Measurements from ENCODE around the gene STX12.

- TF ChIP-seq, protein P1, sequence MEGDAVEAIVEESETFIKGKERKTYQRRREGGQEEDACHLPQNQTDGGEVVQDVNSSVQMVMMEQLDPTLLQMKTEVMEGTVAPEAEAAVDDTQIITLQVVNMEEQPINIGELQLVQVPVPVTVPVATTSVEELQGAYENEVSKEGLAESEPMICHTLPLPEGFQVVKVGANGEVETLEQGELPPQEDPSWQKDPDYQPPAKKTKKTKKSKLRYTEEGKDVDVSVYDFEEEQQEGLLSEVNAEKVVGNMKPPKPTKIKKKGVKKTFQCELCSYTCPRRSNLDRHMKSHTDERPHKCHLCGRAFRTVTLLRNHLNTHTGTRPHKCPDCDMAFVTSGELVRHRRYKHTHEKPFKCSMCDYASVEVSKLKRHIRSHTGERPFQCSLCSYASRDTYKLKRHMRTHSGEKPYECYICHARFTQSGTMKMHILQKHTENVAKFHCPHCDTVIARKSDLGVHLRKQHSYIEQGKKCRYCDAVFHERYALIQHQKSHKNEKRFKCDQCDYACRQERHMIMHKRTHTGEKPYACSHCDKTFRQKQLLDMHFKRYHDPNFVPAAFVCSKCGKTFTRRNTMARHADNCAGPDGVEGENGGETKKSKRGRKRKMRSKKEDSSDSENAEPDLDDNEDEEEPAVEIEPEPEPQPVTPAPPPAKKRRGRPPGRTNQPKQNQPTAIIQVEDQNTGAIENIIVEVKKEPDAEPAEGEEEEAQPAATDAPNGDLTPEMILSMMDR (tag by site-specific recombination; IDR thresholded peaks at IDR 0.05), result no peak
- TF ChIP-seq ZBTB11 (tag by site-specific recombination; conservative IDR thresholded peaks at IDR 0.05; ENCODE audit: low read depth) (no peak), ZNF16 (tag by site-specific recombination; IDR thresholded peaks at IDR 0.05; ENCODE audit: low read depth) (no peak), HOXD13 (CRISPR knock-in tag; IDR thresholded peaks at IDR 0.05; ENCODE audit: borderline replicate concordance) (no peak), ZNF768 (tag by site-specific recombination; IDR thresholded peaks at IDR 0.05) (no peak), ZNF274 (IDR thresholded peaks at IDR 0.05; ENCODE audit: low read length) (no peak), ZNF274 (tag by site-specific recombination; IDR thresholded peaks at IDR 0.05; ENCODE audit: borderline replicate concordance) (no peak), ZNF449 (tag by site-specific recombination; IDR thresholded peaks at IDR 0.05) (no peak), ZNF837 (tag by site-specific recombination; IDR thresholded peaks at IDR 0.05) (no peak), ZNF140 (tag by site-specific recombination; IDR thresholded peaks at IDR 0.05) (no peak), ZIC2 (tag by site-specific recombination; IDR thresholded peaks at IDR 0.05) (no peak), ZNF302 (tag by site-specific recombination; IDR thresholded peaks at IDR 0.05; ENCODE audit: low read depth) (no peak), KLF16 (tag by site-specific recombination; IDR thresholded peaks at IDR 0.05) (no peak)
These were observed 44.1 kb downstream of the STX12 start for GRCh38 chr1:27816921-27817630.

All from HEK293 (cell line).